Spinal cord (tissue), 10 donors: ENCODE results near the gene ARHGEF28. TPM values are rescaled to one million over a fixed set of nuclear protein-coding genes. Genes with fewer than 3 reads are reported as not detected.
A peak's percentile ranks its signal among the peaks of the same experiment; 100 is the strongest.

Experiments used
- DNase-seq, 6 donors: peaks; one replicate each; pipeline versions ENCODE4 v3.0.0 to v3.0.0-alpha.2; 2013 to 2015; ENCODE audit warnings: low spot score in 6 of 6, low read depth in 4 of 6
- H3K27ac ChIP-seq: one replicate; pipeline ENCODE4 v1.5.1; 2013; ENCODE audit warnings: low read depth, low read length, control low read depth
- H3K27me3 ChIP-seq: one replicate; pipeline ENCODE4 v1.6.1; 2013; ENCODE audit warnings: low read length; ENCODE audit not compliant: control insufficient read depth, insufficient read depth
- H3K36me3 ChIP-seq: one replicate; pipeline ENCODE4 v1.6.1; 2013; ENCODE audit warnings: low read length; ENCODE audit not compliant: control insufficient read depth, insufficient read depth
- H3K4me1 ChIP-seq: one replicate; pipeline ENCODE4 v1.6.1; 2013; ENCODE audit warnings: low read length; ENCODE audit not compliant: control insufficient read depth, insufficient read depth
- H3K4me3 ChIP-seq: one replicate; pipeline ENCODE4 v1.5.1; 2013; ENCODE audit warnings: low read depth, low read length, control low read depth
- H3K9me3 ChIP-seq: one replicate; pipeline ENCODE4 v1.6.1; 2013; ENCODE audit warnings: low read length; ENCODE audit not compliant: control insufficient read depth, insufficient read depth
- WGBS: methylation state at CpG from one replicate; pipeline ENCODE4 v1.1.5; 2013; ENCODE audit warnings: missing lambda C conversion rate; ENCODE audit not compliant: insufficient coverage; 5-methylcytosine and 5-hydroxymethylcytosine counted together
- polyA plus RNA-seq, 2 donors: library from polyadenylated mRNA; unstranded; fragments of 120-200 nt; gene quantifications; one replicate each; pipeline ENCODE4 v1.2.1, GENCODE V29; 2013; ENCODE audit not compliant: insufficient read length in 2 of 2
- total RNA-seq, 2 donors: library from RNA; depleted of rRNA in 1 of 2; stranded (reverse); fragments of 120-200 nt in 1 of 2; fragments of >200 nt in 1 of 2; gene quantifications; one replicate each; pipeline versions ENCODE4 v1.2.3 to v1.2.4, GENCODE V29; 2013 to 2014
- donor health status: healthy.

ARHGEF28 gene
- total and polyA plus RNA-seq, 4 donors = 13.6 to 25.7 (median 14.3) TPM

DNA sequence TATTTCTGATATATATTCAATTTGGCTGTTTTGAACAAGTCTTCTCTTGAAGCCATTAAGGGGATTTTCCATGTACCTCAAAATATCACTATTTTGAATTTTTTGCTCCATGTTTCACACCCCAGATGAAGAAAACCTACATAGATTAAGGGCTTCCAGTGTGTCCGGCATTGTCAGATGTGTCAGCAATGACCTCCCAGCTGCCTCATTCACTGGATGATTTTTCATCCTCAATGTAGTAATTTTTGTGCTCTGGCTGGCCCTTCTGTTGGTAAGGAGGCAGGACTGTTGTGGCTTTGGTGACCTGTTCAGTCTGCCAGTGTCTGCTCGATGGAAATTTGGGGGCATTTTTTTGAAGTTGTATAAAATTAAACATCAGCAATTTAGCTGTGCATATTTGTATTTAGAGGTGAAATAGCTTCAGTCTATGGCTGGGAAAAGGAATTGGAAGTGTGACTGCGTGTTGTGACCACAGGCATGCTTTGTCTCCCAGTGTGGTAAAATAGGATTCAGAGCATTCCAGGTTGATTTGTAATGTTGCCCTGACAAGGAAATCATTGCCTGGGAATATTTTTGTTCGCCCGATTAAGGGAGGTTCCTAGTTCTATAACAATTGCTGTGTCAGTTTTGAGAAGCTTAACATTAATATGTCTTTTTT, 312.4 kb downstream of the ARHGEF28 start:
- WGBS = 45% methylated on average over 4 of the region's 5 CpGs

DNA sequence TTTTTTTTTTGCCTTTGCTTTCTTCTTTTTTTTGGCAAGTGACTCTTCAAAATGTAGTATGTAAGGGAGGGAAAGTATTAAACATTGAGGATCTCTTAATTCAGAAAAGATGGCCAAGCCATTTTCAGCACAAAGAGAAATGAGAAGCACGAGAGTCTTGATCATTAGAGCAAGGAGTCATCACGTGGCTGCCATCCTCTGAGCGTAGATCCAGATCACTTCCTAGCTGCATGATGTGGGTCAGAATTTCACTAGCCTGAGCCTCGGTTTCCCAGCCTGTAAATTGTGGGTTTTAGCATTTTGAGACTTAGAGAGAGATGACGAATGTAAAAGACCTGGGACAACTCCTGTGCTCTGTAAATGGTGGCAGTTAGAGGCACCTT, 312.9 kb downstream of the ARHGEF28 start:
- Histone ChIP-seq H3K4me3 (no peak overlapping the region), H3K4me1 (peaks cover 4% of the 10 kb centered on the region), H3K27me3 (no peaks in the 10 kb centered on the region), H3K27ac (no peak overlapping the region), H3K36me3 (no peaks in the 10 kb centered on the region), H3K9me3 (no peaks in the 10 kb centered on the region)
- DNase-seq = no peak
- WGBS = 89% methylated on average over 5 of the region's 5 CpGs

More for the DNA sequence above, 312.4 kb downstream of the ARHGEF28 start:
- DNase-seq = no peak
- Histone ChIP-seq H3K4me3 (no peak overlapping the region), H3K9me3 (no peaks in the 10 kb centered on the region), H3K27me3 (no peaks in the 10 kb centered on the region), H3K36me3 (no peaks in the 10 kb centered on the region), H3K27ac (no peak overlapping the region), H3K4me1 (peaks cover 4% of the 10 kb centered on the region)

DNA sequence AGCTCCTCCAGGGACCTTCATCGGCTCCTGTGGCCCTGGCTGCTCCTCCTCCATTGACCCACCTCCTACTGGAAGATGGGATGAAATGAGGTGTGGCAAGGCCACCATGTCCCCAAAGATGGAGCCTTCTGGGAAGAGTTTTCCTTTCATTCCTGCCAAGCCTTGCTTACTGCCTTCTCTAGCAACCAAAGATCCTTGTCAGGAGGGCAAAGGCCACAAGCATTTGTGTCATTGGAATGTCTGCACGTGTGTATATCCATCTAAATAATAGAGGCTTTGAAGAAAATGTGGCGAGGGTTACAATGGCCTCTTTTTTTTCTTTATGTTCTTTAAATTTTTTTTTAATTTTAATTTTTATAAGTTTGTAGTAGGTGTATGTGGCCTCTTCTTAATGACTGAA, 313.6 kb downstream of the ARHGEF28 start:
- no peak for DNase-seq
- Histone ChIP-seq H3K36me3 (no peaks in the 10 kb centered on the region), H3K27ac (no peak overlapping the region), H3K9me3 (no peaks in the 10 kb centered on the region), H3K27me3 (no peaks in the 10 kb centered on the region), H3K4me3 (no peak overlapping the region), H3K4me1 (peaks cover 4% of the 10 kb centered on the region)
- no CpG with 5 or more reads among the region's 3 CpGs for WGBS

DNA sequence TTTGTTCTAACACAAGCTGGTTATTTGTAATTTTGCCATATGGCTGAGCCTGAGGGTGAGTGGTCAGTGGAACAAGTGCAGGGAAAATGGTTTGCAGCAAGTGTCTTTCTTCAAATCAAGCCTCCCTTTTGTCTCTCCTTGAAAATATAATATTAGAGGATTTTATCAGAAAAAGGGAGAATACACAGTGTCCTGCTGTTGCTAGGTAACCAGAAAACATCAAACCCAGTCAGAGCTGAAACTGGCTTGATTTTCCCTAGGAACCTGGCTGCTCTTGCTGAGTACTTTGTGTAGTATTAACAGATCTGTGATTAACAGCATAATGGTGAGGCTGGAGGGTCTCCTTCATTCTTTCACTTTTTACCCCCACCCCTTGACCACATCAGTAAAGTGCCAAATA, 314.0 kb downstream of the ARHGEF28 start:
- DNase-seq = peak in 2 of 6 donors; percentile 76 to 91
- Histone ChIP-seq H3K36me3 (no peaks in the 10 kb centered on the region), H3K9me3 (no peaks in the 10 kb centered on the region), H3K27me3 (no peaks in the 10 kb centered on the region), H3K27ac (no peak overlapping the region), H3K4me1 (peaks cover 4% of the 10 kb centered on the region), H3K4me3 (no peak overlapping the region)

DNA sequence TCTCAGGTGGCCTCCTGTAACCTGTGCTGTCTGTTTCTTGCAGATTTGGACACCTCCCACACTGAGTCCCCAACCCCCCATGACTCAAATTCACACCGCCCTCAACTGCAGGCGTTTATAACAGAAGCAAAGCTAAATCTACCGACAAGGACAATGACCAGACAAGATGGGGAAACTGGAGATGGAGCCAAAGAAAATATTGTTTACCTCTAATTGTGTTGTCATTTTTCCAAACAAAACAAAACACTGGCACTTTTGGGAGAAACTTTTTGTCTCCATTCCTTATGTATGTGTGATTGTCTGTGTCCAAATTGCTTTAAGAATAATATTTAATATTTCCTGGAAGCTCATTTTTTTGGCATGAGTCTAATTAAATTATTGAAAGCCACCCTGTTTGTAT, 314.8 kb downstream of the ARHGEF28 start:
- H3K27ac ChIP-seq = no peak overlapping the region
- no peaks in the 10 kb centered on the region for H3K9me3 ChIP-seq
- no peaks in the 10 kb centered on the region for H3K27me3 ChIP-seq
- no peaks in the 10 kb centered on the region for H3K36me3 ChIP-seq
- no peak overlapping the region for H3K4me3 ChIP-seq
- DNase-seq = no peak
- no CpG with 5 or more reads among the region's 3 CpGs for WGBS
- peaks cover 4% of the 10 kb centered on the region for H3K4me1 ChIP-seq

DNA sequence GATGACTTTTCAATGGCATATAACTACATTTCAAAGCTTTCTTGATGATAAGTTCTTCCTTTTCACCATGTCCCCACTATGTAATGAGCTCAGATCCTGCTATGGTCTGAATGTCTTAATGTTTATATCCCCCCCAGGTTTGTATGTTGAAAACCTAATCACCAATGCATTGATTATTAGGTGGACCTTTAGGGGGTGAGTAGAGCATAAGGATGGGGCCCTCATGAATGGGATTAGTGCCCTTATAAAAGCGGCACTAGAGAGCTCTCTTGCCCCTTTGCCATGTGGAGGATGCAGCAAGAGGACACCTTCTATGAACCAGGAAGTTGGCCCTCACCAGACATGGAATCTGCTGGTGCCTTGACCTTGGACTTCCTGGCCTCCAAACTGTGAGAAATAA, 316.8 kb downstream of the ARHGEF28 start:
- H3K27me3 ChIP-seq = no peaks in the 10 kb centered on the region
- H3K36me3 ChIP-seq = no peaks in the 10 kb centered on the region
- peaks cover 8% of the 10 kb centered on the region for H3K4me1 ChIP-seq
- DNase-seq = no peak
- H3K9me3 ChIP-seq = no peaks in the 10 kb centered on the region
- no peak overlapping the region for H3K4me3 ChIP-seq
- 100% methylated on average over 1 of the region's 1 CpG for WGBS
- H3K27ac ChIP-seq = no peak overlapping the region

DNA sequence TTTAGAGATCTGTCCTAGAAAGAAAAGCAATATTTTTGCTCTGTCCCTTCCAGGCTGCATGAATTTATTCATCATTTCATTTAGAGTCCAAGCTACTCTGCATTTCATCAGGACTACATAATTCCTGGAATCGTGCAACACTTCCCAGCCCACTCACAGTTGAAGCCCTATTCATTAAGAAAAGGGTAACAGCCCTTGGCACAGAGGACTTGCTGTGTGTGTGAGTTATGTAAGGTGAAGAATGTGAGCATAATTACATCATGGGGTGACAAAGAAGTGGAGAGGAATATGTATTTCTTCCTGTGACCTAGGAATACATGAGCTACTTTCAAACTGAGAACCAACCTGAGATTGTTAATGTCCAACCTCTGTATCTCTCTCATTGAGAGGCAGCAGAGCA, 317.4 kb downstream of the ARHGEF28 start:
- Histone ChIP-seq H3K4me1 (peaks cover 8% of the 10 kb centered on the region), H3K36me3 (no peaks in the 10 kb centered on the region), H3K27me3 (no peaks in the 10 kb centered on the region), H3K4me3 (no peak overlapping the region), H3K27ac (no peak overlapping the region), H3K9me3 (no peaks in the 10 kb centered on the region)
- WGBS = no CpG with 5 or more reads among the region's 1 CpG
- no peak for DNase-seq

DNA sequence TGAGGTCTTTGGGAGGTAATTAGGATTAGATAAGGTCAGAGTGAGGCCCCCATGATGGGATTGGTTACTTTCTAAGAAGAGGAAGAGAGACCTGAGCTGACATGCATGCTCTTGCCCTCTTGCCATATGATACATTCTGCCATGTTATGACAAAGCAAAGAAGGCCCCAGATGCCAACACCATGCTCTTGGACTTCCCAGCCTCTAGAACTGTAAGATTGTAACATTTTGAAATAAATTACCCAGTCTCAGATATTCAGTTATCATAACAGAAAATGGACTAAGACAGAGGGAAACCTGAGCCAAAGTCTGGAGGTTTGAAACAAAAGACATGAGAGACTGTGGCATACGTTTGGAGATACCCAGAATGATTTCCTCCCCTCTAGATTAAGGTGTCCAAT, 318.6 kb downstream of the ARHGEF28 start:
- no peaks in the 10 kb centered on the region for H3K36me3 ChIP-seq

DNA sequence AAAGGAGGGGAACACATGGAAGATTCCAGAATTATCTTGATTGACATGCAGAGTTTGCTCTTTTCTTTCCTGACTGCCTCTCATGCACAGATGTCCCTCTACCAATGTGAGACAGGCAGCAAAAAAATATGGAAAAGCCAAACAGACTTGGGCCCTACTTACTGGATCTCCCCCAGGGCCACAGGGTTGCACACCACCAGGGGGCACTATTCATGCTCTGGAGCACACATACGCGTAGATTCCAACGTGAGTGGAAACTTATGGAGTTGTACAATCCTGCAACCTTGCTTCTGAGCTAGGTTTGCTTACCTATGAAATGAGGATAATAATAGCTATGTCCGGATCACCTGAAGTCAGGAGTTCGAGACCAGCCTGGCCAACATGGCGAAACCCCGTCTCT, 319.5 kb downstream of the ARHGEF28 start:
- Histone ChIP-seq H3K9me3 (no peaks in the 10 kb centered on the region), H3K36me3 (no peaks in the 10 kb centered on the region), H3K27me3 (no peaks in the 10 kb centered on the region), H3K4me1 (peaks cover 4% of the 10 kb centered on the region), H3K27ac (no peak overlapping the region), H3K4me3 (no peak overlapping the region)
- DNase-seq = no peak
- WGBS = no CpG with 5 or more reads among the region's 7 CpGs

More for the DNA sequence above, 318.6 kb downstream of the ARHGEF28 start:
- Histone ChIP-seq H3K9me3 (no peaks in the 10 kb centered on the region), H3K27me3 (no peaks in the 10 kb centered on the region), H3K4me3 (no peak overlapping the region), H3K4me1 (peaks cover 4% of the 10 kb centered on the region), H3K27ac (no peak overlapping the region)
- WGBS = no CpG with 5 or more reads among the region's 1 CpG
- DNase-seq = no peak

DNA sequence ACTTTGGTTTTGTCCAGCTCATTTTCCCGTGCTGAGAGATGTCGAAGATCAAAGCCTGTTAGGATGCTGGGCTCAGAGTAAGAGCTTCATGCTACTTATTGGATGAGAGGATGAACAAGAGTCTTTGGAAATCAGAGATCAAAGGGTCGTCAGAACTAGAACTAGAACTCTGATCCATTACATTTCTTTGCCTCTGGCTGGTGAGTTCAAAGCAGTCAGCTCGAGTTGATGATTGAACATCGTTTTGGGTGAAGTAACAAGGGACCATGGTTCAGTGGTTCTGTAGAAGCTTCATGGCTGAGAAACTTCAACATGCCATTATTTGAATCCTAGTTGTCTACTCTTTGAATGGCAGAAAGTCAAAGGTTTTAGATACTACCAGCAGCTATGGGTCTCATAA, 320.3 kb downstream of the ARHGEF28 start:
- H3K27ac ChIP-seq = no peak overlapping the region
- DNase-seq = no peak
- no peaks in the 10 kb centered on the region for H3K36me3 ChIP-seq
- WGBS = 52% methylated on average over 4 of the region's 5 CpGs
- H3K4me3 ChIP-seq = no peak overlapping the region
- no peaks in the 10 kb centered on the region for H3K9me3 ChIP-seq
- peaks cover 4% of the 10 kb centered on the region for H3K4me1 ChIP-seq
- no peaks in the 10 kb centered on the region for H3K27me3 ChIP-seq
